SK-N-SH treated with all-trans-retinoic acid at 6 μM for 48 hours (cell line): ENCODE data around the gene ZNF891.

ENCODE experiments used
- ATAC-seq: fragments of 200-7000 bp; cut with Tn5 transposase; 3 replicates; pipeline ENCODE4 v1.9.1; 2020; ENCODE audit warnings: mild to moderate bottlenecking, moderate library complexity
- ARNTL ChIP-seq: fragments of 450-650 bp; formaldehyde crosslinking; IDR thresholded peaks from 2 replicates; pipeline ENCODE4 v1.5.0; 2020; ENCODE audit warnings: low read depth, mild to moderate bottlenecking, moderate library complexity, borderline replicate concordance
- BACH2 ChIP-seq: fragments of 250-450 bp; sonication (Bioruptor Pico); IDR thresholded peaks from 2 replicates; pipeline ENCODE4 v1.9.0; 2021; ENCODE audit warnings: mild to moderate bottlenecking, borderline replicate concordance
- CREB5 ChIP-seq: fragments of 250-450 bp; sonication (Bioruptor Pico); IDR thresholded peaks from 2 replicates; pipeline ENCODE4 v1.5.1; 2020; ENCODE audit warnings: low read depth, mild to moderate bottlenecking, moderate library complexity
- CSDC2 ChIP-seq: fragments of 250-450 bp; sonication (Bioruptor Pico); IDR thresholded peaks from 2 replicates; pipeline ENCODE4 v1.5.0; 2020; ENCODE audit warnings: mild to moderate bottlenecking, moderate library complexity
- CSRNP3 ChIP-seq: fragments of 250-450 bp; sonication (Bioruptor Pico); IDR thresholded peaks from 2 replicates; pipeline ENCODE4 v1.5.1; 2021; ENCODE audit warnings: mild to moderate bottlenecking, moderate library complexity
- ESRRG ChIP-seq: fragments of 250-450 bp; sonication (Bioruptor Pico); IDR thresholded peaks from 2 replicates; pipeline ENCODE4 v1.6.1; 2021; ENCODE audit warnings: mild to moderate bottlenecking
- GLIS3 ChIP-seq: fragments of 250-450 bp; sonication (Bioruptor Pico); IDR thresholded peaks from 2 replicates; pipeline ENCODE4 v1.5.0; 2020; ENCODE audit warnings: mild to moderate bottlenecking, moderate library complexity
- ISL1 ChIP-seq: fragments of 250-450 bp; sonication (Bioruptor Pico); IDR thresholded peaks from 2 replicates; pipeline ENCODE4 v2.1.2; 2022; ENCODE audit warnings: mild to moderate bottlenecking, moderate library complexity
- PPARA ChIP-seq: fragments of 250-450 bp; sonication (Bioruptor Pico); IDR thresholded peaks from 2 replicates; pipeline ENCODE4 v1.5.0; 2020; ENCODE audit warnings: mild to moderate bottlenecking, borderline replicate concordance
- RARB ChIP-seq: fragments of 250-450 bp; sonication (Bioruptor Pico); IDR thresholded peaks from 2 replicates; pipeline ENCODE4 v1.8.0; 2021; ENCODE audit warnings: mild to moderate bottlenecking, moderate library complexity
- SNAI2 ChIP-seq: fragments of 250-450 bp; sonication (Bioruptor Pico); IDR thresholded peaks from 2 replicates; pipeline ENCODE4 v1.5.0; 2020; ENCODE audit warnings: mild to moderate bottlenecking, moderate library complexity
- TCF4 ChIP-seq: fragments of 250-450 bp; sonication (Bioruptor Pico); IDR thresholded peaks from 2 replicates; pipeline ENCODE4 v1.8.0; 2021; ENCODE audit warnings: mild to moderate bottlenecking, moderate library complexity, borderline replicate concordance
- TOX ChIP-seq: fragments of 250-450 bp; sonication (Bioruptor Pico); IDR thresholded peaks from 2 replicates; pipeline ENCODE4 v1.8.0; 2021; ENCODE audit warnings: mild to moderate bottlenecking, moderate library complexity, borderline replicate concordance
- TSHZ2 ChIP-seq: fragments of 250-450 bp; sonication (Bioruptor Pico); IDR thresholded peaks from 2 replicates; pipeline ENCODE4 v1.5.0; 2020; ENCODE audit warnings: mild to moderate bottlenecking, moderate library complexity
- ZC3H10 ChIP-seq: fragments of 250-450 bp; sonication (Bioruptor Pico); IDR thresholded peaks from 2 replicates; pipeline ENCODE4 v1.5.1; 2021; ENCODE audit warnings: mild to moderate bottlenecking, moderate library complexity
- ZFP3 ChIP-seq: fragments of 250-450 bp; sonication (Bioruptor Pico); IDR thresholded peaks from 2 replicates; pipeline ENCODE4 v1.5.0; 2020; ENCODE audit warnings: mild to moderate bottlenecking, moderate library complexity
- ZFP30 ChIP-seq: fragments of 450-650 bp; formaldehyde crosslinking; IDR thresholded peaks from 2 replicates; pipeline ENCODE4 v1.5.0; 2022; ENCODE audit warnings: mild to moderate bottlenecking, moderate library complexity
- ZNF565 ChIP-seq: fragments of 450-650 bp; formaldehyde crosslinking; conservative IDR thresholded peaks from 2 replicates; pipeline ENCODE4 v1.5.0; 2020; ENCODE audit warnings: low read depth, mild to moderate bottlenecking, moderate library complexity
- ZNF70 ChIP-seq: fragments of 450-650 bp; formaldehyde crosslinking; IDR thresholded peaks from 2 replicates; pipeline ENCODE4 v1.5.0; 2020; ENCODE audit warnings: mild to moderate bottlenecking, moderate library complexity
- ZNF8 ChIP-seq: fragments of 450-650 bp; formaldehyde crosslinking; IDR thresholded peaks from 2 replicates; pipeline ENCODE4 v1.5.0; 2020; ENCODE audit warnings: mild to moderate bottlenecking, moderate library complexity
- TF ChIP-seq, protein P1 (sequence below): fragments of 250-450 bp; sonication (Bioruptor Pico); IDR thresholded peaks from 2 replicates; pipeline ENCODE4 v1.8.0; 2021; ENCODE audit warnings: low read depth, mild to moderate bottlenecking, moderate library complexity, borderline replicate concordance

Gene ZNF891

GRCh38 chr12:133135747-133136146 lies 5.7 kb upstream of the ZNF891 start:
- TF ChIP-seq BACH2, result no peak
- TF ChIP-seq TOX (CRISPR knock-in tag), result no peak
- ATAC-seq, result no peak

DNA sequence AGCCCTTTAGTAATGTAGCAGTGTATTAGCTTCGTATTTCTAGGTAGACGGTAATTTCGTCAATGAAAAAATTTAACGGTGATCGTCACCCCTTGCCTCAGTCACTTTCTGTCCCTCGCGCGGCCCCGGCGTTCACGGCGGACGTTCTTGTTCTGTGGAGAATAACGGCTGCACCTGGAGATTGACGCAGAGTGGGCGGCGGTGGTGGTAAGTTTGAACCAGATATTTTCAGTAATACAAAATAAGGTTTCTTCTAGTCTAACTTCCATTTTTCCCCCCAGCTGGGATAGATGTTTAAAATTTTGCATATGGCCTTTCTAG lies 694 bp upstream of the ZNF891 start:
- TF ChIP-seq CREB5 (CRISPR knock-in tag) (0 out of 2 replicates have a peak, but pooled peaks have one; percentile 17), ARNTL (CRISPR knock-in tag) (no peak), GLIS3 (no peak)
- no peak for ATAC-seq

- TF ChIP-seq PPARA (CRISPR knock-in tag), result no peak
- TF ChIP-seq RARB, result no peak
- TF ChIP-seq BACH2, result no peak
- TF ChIP-seq CSRNP3 (CRISPR knock-in tag), result no peak
- no peak for TF ChIP-seq CSDC2 (CRISPR knock-in tag)
- TF ChIP-seq ISL1 (CRISPR knock-in tag), result no peak
- TF ChIP-seq ZNF8 (CRISPR knock-in tag), result no peak
- no peak for TF ChIP-seq GLIS3
- no peak for TF ChIP-seq ZNF70 (CRISPR knock-in tag)
- no peak for TF ChIP-seq ZFP3 (CRISPR knock-in tag)
- TF ChIP-seq, protein P1, sequence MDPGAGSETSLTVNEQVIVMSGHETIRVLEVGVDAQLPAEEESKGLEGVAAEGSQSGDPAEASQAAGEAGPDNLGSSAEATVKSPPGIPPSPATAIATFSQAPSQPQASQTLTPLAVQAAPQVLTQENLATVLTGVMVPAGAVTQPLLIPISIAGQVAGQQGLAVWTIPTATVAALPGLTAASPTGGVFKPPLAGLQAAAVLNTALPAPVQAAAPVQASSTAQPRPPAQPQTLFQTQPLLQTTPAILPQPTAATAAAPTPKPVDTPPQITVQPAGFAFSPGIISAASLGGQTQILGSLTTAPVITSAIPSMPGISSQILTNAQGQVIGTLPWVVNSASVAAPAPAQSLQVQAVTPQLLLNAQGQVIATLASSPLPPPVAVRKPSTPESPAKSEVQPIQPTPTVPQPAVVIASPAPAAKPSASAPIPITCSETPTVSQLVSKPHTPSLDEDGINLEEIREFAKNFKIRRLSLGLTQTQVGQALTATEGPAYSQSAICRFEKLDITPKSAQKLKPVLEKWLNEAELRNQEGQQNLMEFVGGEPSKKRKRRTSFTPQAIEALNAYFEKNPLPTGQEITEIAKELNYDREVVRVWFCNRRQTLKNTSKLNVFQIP, result no peak
- TF ChIP-seq ZFP30 (CRISPR knock-in tag), result no peak
- no peak for TF ChIP-seq ZC3H10
- no peak for TF ChIP-seq TCF4
- no peak for TF ChIP-seq SNAI2 (CRISPR knock-in tag)
- TF ChIP-seq ZNF565 (CRISPR knock-in tag), result no peak
- TF ChIP-seq, all 23 proteins: peak for 0
- peak; percentile 55 for ATAC-seq
Observed at GRCh38 chr12:133129368-133130037, 571 bp downstream of the ZNF891 start.

GRCh38 chr12:133124674-133125073 lies 5.4 kb downstream of the ZNF891 start:
- no peak for TF ChIP-seq ESRRG (CRISPR knock-in tag)
- no peak for TF ChIP-seq ZC3H10
- no peak for TF ChIP-seq TCF4
- TF ChIP-seq ZNF8 (CRISPR knock-in tag), result no peak
- TF ChIP-seq BACH2, result no peak
- TF ChIP-seq, all 23 proteins: peak for 0
- no peak for ATAC-seq

- no peak for ATAC-seq
- TF ChIP-seq ZNF565 (CRISPR knock-in tag), result no peak
- TF ChIP-seq CREB5 (CRISPR knock-in tag), result no peak
- TF ChIP-seq ZFP3 (CRISPR knock-in tag), result no peak
- no peak for TF ChIP-seq TSHZ2 (CRISPR knock-in tag)
- TF ChIP-seq BACH2, result no peak
- no peak for TF ChIP-seq ZNF8 (CRISPR knock-in tag)
- TF ChIP-seq SNAI2 (CRISPR knock-in tag), result no peak
- no peak for TF ChIP-seq CSRNP3 (CRISPR knock-in tag)
- no peak for TF ChIP-seq ZNF70 (CRISPR knock-in tag)
- TF ChIP-seq TCF4, result no peak
Observed at GRCh38 chr12:133120385-133121191, 9.5 kb downstream of the ZNF891 start.
